HCT116 (cell line): ENCODE measurements around the gene DOCK1.

Experiments used
- SP1 ChIP-seq: IDR thresholded peaks from 2 replicates; pipeline ENCODE4 v1.6.1; 2012; ENCODE audit warnings: low read depth
- TCF7L2 ChIP-seq: IDR thresholded peaks from 2 replicates; pipeline ENCODE4 v1.7.0; 2011; ENCODE audit warnings: borderline replicate concordance, inconsistent platforms; ENCODE audit not compliant: insufficient read depth, insufficient read length; ENCODE audit errors: extremely low read depth
- TF ChIP-seq, protein P1 (sequence below): IDR thresholded peaks from 2 replicates; pipeline ENCODE4 v1.6.1; 2012; ENCODE audit warnings: low read depth
- TF ChIP-seq, protein P2 (sequence below), 3 experiments: fragments of 200-600 bp in 1 of 3; sonication (generic) in 1 of 3; IDR thresholded peaks in 2 of 3; conservative IDR thresholded peaks in 1 of 3; 2 replicates each; pipeline ENCODE4 v1.5.1; 2012 to 2017; ENCODE audit warnings: low read depth in 2 of 3, low read length in 2 of 3, antibody characterized with exemption in 1 of 3, borderline replicate concordance in 1 of 3, control low read depth in 1 of 3, mild to moderate bottlenecking in 1 of 3, mixed read lengths in 1 of 3, mixed run types in 1 of 3, moderate library complexity in 1 of 3; ENCODE audit not compliant: insufficient read depth in 1 of 3

DNA sequence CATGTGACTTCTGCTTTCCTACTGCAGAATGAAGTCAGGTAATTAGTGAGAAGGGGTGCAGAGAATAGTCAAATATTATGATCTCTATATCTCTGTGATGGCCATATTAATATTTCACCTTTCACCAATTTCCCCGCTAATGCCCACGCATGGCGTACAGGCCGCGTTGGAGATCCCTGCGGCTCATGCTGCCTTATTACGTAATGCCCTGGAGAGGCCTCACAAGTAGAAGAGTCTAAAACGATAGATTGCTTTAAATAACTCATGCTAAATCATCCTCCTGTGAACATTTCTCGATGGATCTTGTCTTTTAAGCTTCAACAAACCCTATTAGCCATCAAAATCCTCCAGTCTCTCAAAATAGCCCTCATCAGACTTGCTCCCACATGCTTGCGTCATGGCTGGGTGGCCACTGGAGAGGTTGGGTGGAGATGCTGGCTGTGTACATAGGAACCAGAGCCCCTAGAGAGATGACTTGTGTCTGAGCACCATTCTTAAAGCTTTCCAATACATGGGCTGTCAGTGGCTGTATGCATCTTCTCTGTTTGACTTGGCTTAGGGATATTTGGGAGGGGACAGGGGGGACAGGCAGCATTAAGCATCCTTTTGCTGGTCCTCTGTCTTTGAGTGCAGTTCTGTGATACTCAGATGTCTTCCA is 370.7 kb downstream of the DOCK1 start:
- TF ChIP-seq SP1 (no peak), TCF7L2 (no peak)
- TF ChIP-seq, protein P1, sequence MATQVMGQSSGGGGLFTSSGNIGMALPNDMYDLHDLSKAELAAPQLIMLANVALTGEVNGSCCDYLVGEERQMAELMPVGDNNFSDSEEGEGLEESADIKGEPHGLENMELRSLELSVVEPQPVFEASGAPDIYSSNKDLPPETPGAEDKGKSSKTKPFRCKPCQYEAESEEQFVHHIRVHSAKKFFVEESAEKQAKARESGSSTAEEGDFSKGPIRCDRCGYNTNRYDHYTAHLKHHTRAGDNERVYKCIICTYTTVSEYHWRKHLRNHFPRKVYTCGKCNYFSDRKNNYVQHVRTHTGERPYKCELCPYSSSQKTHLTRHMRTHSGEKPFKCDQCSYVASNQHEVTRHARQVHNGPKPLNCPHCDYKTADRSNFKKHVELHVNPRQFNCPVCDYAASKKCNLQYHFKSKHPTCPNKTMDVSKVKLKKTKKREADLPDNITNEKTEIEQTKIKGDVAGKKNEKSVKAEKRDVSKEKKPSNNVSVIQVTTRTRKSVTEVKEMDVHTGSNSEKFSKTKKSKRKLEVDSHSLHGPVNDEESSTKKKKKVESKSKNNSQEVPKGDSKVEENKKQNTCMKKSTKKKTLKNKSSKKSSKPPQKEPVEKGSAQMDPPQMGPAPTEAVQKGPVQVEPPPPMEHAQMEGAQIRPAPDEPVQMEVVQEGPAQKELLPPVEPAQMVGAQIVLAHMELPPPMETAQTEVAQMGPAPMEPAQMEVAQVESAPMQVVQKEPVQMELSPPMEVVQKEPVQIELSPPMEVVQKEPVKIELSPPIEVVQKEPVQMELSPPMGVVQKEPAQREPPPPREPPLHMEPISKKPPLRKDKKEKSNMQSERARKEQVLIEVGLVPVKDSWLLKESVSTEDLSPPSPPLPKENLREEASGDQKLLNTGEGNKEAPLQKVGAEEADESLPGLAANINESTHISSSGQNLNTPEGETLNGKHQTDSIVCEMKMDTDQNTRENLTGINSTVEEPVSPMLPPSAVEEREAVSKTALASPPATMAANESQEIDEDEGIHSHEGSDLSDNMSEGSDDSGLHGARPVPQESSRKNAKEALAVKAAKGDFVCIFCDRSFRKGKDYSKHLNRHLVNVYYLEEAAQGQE = no peak
- TF ChIP-seq, protein P2, sequence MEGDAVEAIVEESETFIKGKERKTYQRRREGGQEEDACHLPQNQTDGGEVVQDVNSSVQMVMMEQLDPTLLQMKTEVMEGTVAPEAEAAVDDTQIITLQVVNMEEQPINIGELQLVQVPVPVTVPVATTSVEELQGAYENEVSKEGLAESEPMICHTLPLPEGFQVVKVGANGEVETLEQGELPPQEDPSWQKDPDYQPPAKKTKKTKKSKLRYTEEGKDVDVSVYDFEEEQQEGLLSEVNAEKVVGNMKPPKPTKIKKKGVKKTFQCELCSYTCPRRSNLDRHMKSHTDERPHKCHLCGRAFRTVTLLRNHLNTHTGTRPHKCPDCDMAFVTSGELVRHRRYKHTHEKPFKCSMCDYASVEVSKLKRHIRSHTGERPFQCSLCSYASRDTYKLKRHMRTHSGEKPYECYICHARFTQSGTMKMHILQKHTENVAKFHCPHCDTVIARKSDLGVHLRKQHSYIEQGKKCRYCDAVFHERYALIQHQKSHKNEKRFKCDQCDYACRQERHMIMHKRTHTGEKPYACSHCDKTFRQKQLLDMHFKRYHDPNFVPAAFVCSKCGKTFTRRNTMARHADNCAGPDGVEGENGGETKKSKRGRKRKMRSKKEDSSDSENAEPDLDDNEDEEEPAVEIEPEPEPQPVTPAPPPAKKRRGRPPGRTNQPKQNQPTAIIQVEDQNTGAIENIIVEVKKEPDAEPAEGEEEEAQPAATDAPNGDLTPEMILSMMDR (IDR thresholded peaks at IDR 0.05 in 2 of 3, conservative IDR thresholded peaks at IDR 0.05 in 1 of 3; ENCODE audit: borderline replicate concordance in 1 of 3, insufficient read depth in 1 of 3, low read depth in 2 of 3, low read length in 2 of 3) = no peak
